Gastrocnemius medialis (tissue), 4 donors: Measurements from ENCODE around the gene QPCT. TPM values are rescaled to one million over a fixed set of nuclear protein-coding genes. Genes with fewer than 3 reads are reported as not detected.

Experiments
- ATAC-seq, 2 donors: fragments of 150-250 bp; one replicate each; pipeline ENCODE4 v1.9.1; 2016
- DNase-seq, 2 donors: peaks; one replicate each; pipeline ENCODE4 v3.0.0-alpha.2; 2019
- H3K27ac ChIP-seq, 4 donors: fragments of 200-600 bp; sonication (generic); 1 replicate in 1 of 4; 2 replicates in 3 of 4; pipeline ENCODE4 v1.5.1; 2016 to 2018; ENCODE audit warnings: mild to moderate bottlenecking in 2 of 4, moderate library complexity in 1 of 4
- H3K27me3 ChIP-seq, 3 donors: fragments of 200-600 bp; sonication (generic) in 2 of 3; 1 replicate in 1 of 3; 2 replicates in 2 of 3; pipeline versions ENCODE4 v1.5.1 to v1.6.0; 2016 to 2019; ENCODE audit warnings: mild to moderate bottlenecking in 1 of 3, moderate library complexity in 1 of 3
- H3K36me3 ChIP-seq, 2 donors: fragments of 200-600 bp; sonication (generic) in 1 of 2; one replicate each; pipeline ENCODE4 v1.5.1; 2017 to 2018
- H3K4me1 ChIP-seq, 2 donors: fragments of 200-600 bp; sonication (generic) in 1 of 2; one replicate each; pipeline ENCODE4 v1.5.1; 2016 to 2017; ENCODE audit warnings: mild to moderate bottlenecking in 2 of 2
- H3K4me3 ChIP-seq, 4 donors: fragments of 200-600 bp; sonication (generic) in 3 of 4; 1 replicate in 1 of 4; 2 replicates in 3 of 4; pipeline ENCODE4 v1.5.1; 2016 to 2019; ENCODE audit warnings: mild to moderate bottlenecking in 2 of 4
- H3K9me3 ChIP-seq, 3 donors: fragments of 200-600 bp; sonication (generic) in 2 of 3; 1 replicate in 1 of 3; 2 replicates in 2 of 3; pipeline ENCODE4 v1.5.1; 2016 to 2019
- CTCF ChIP-seq, 5 experiments: fragments of 450-650 bp in 3 of 5; fragments of 200-600 bp in 2 of 5; sonication (generic) in 2 of 5; IDR thresholded peaks in 4 of 5; conservative IDR thresholded peaks in 1 of 5; 1 replicate in 4 of 5; 2 replicates in 1 of 5; pipeline ENCODE4 v1.5.1; 2016 to 2019; ENCODE audit warnings: antibody characterized with exemption in 5 of 5, mild to moderate bottlenecking in 3 of 5, moderate library complexity in 3 of 5
- POLR2A ChIP-seq, 2 donors: fragments of 450-650 bp; IDR thresholded peaks; one replicate each; pipeline ENCODE4 v1.6.1; 2017; ENCODE audit warnings: antibody characterized with exemption in 2 of 2, mild to moderate bottlenecking in 2 of 2, moderate library complexity in 2 of 2
- in situ Hi-C, 4 donors: fragments of 200-750 bp; cut with MboI; loops; one replicate each; pipeline versions ENCODE4 v1.15.0 to v1.8.0; 2017; ENCODE audit warnings: low sequenced_read_pairs in 4 of 4
- intact Hi-C: fragments of 100-400 bp; cut with DNase I; formaldehyde crosslinking; loops from one replicate; pipeline ENCODE4 v1.15.1; 2023; ENCODE audit warnings: low total_unique reads
- total RNA-seq, 4 donors: library from RNA; depleted of rRNA; stranded (reverse); fragments of >200 nt; gene quantifications; one replicate each; pipeline versions ENCODE4 v1.1.0 to v1.2.3, GENCODE V29; 2016

The QPCT gene
- total RNA-seq, 4 donors from 2014 or later: 1.5 to 6.4 (median 4.7) TPM

- H3K27me3 ChIP-seq: no peaks in the 10 kb centered on the region
- H3K9me3 ChIP-seq: no peaks in the 10 kb centered on the region
- in situ Hi-C loops (no loop called here), intact Hi-C loops (no loop called here)
- H3K4me1 ChIP-seq: peaks cover 5 to 8% of the 10 kb centered on the region in 2 donors
- H3K4me3 ChIP-seq: no peak overlapping the region
- no peaks in the 10 kb centered on the region for H3K36me3 ChIP-seq
- ATAC-seq (no peak), DNase-seq (no peak)
- no peak overlapping the region for H3K27ac ChIP-seq
- no peak for TF ChIP-seq CTCF (IDR thresholded peaks at IDR 0.05 in 4 of 5, conservative IDR thresholded peaks at IDR 0.05 in 1 of 5)
- no peak for TF ChIP-seq POLR2A (IDR thresholded peaks at IDR 0.05)
Observed at GRCh38 chr2:37300578-37300977, 43.9 kb upstream of the QPCT start.

GRCh38 chr2:37301408-37301807 is 43.0 kb upstream of the QPCT start:
- in situ Hi-C loops: no loop called here
- ATAC-seq (no peak), DNase-seq (no peak)
- H3K36me3 ChIP-seq: no peaks in the 10 kb centered on the region
- H3K27ac ChIP-seq: no peak overlapping the region
- H3K4me3 ChIP-seq: no peak overlapping the region
- no peaks in the 10 kb centered on the region for H3K9me3 ChIP-seq
- intact Hi-C loops: no loop called here
- peaks cover 5 to 17% of the 10 kb centered on the region in 2 donors for H3K4me1 ChIP-seq
- no peaks in the 10 kb centered on the region for H3K27me3 ChIP-seq
- TF ChIP-seq CTCF (IDR thresholded peaks at IDR 0.05 in 4 of 5, conservative IDR thresholded peaks at IDR 0.05 in 1 of 5) (no peak), POLR2A (IDR thresholded peaks at IDR 0.05) (no peak)

GRCh38 chr2:37302701-37303252 is 41.7 kb upstream of the QPCT start:
- Histone ChIP-seq H3K9me3 (no peaks in the 10 kb centered on the region), H3K36me3 (no peaks in the 10 kb centered on the region), H3K4me1 (peaks cover 11 to 30% of the 10 kb centered on the region in 2 donors), H3K27me3 (no peaks in the 10 kb centered on the region), H3K27ac (no peak overlapping the region), H3K4me3 (no peak overlapping the region)
- in situ Hi-C loops: no loop called here
- TF ChIP-seq CTCF (IDR thresholded peaks at IDR 0.05 in 4 of 5, conservative IDR thresholded peaks at IDR 0.05 in 1 of 5): no peak
- no peak for DNase-seq
- no peak for ATAC-seq
- intact Hi-C loops: no loop called here

GRCh38 chr2:37306024-37306423 is 38.4 kb upstream of the QPCT start:
- DNase-seq (no peak), ATAC-seq (no peak)
- H3K4me1 ChIP-seq: peaks cover 24 to 40% of the 10 kb centered on the region in 2 donors
- intact Hi-C loops: no loop called here
- no peak overlapping the region for H3K4me3 ChIP-seq
- in situ Hi-C loops: no loop called here
- TF ChIP-seq POLR2A (IDR thresholded peaks at IDR 0.05): no peak
- TF ChIP-seq CTCF (IDR thresholded peaks at IDR 0.05 in 4 of 5, conservative IDR thresholded peaks at IDR 0.05 in 1 of 5): no peak
- no peaks in the 10 kb centered on the region for H3K36me3 ChIP-seq
- H3K9me3 ChIP-seq: no peaks in the 10 kb centered on the region
- H3K27ac ChIP-seq: peak overlapping the region in 2 of 4 donors; percentile 3 to 14
- H3K27me3 ChIP-seq: no peaks in the 10 kb centered on the region

GRCh38 chr2:37307500-37307899 is 36.9 kb upstream of the QPCT start:
- H3K4me3 ChIP-seq: no peak overlapping the region
- intact Hi-C loops: no loop called here
- H3K27ac ChIP-seq: peak overlapping the region in 1 of 4 donors; percentile 14
- no peaks in the 10 kb centered on the region for H3K36me3 ChIP-seq
- no peak for ATAC-seq
- H3K27me3 ChIP-seq: no peaks in the 10 kb centered on the region
- no peak for TF ChIP-seq POLR2A (IDR thresholded peaks at IDR 0.05)
- in situ Hi-C loops: no loop called here
- peaks cover 34 to 45% of the 10 kb centered on the region in 2 donors for H3K4me1 ChIP-seq
- DNase-seq: no peak
- H3K9me3 ChIP-seq: no peaks in the 10 kb centered on the region
